SK-N-SH (cell line): Measurements from ENCODE around the gene RAB7A. TPM values are rescaled to one million over a fixed set of nuclear protein-coding genes. Genes with fewer than 3 reads are reported as not detected.
"Not testable (repeated sequence)": the region's sequence is repeated elsewhere in the genome, so short reads cannot be mapped to it uniquely, and the experiment has no call there.

Experiments used
- CTCF ChIA-PET: fragments of 300-600, 350-600 bp; formaldehyde crosslinking; extraction: SDS; loops from one replicate; lab custom pipeline; 2021; lab: Yijun Ruan, JAX
- POLR2A ChIA-PET: fragments of 350-600 bp; sonication (Branson Sonifier 250); formaldehyde crosslinking; extraction: SDS; loops from one replicate; lab custom pipeline; 2020; ENCODE audit warnings: antibody characterized with exemption, inconsistent platforms; lab: Yijun Ruan, JAX
- DNase-seq: peaks from one replicate; pipeline ENCODE4 v3.0.0; 2012
- H2AFZ ChIP-seq: fragments of 200-600 bp; sonication (generic); 2 replicates; pipeline ENCODE4 v1.8.1; 2016; ENCODE audit warnings: antibody characterized with exemption, mild to moderate bottlenecking, low read depth
- H3F3A ChIP-seq: fragments of 200-600 bp; sonication (generic); replicated peaks from 2 replicates; pipeline ENCODE3; 2016; ENCODE audit warnings: antibody characterized with exemption, mild to moderate bottlenecking; ENCODE audit not compliant: insufficient read depth
- H3K27ac ChIP-seq, 2 experiments: fragments of 200-500 bp in 1 of 2; fragments of 200-600 bp in 1 of 2; sonication (Bioruptor generic) in 1 of 2; sonication (generic), shearing (Covaris generic) in 1 of 2; 2 replicates each; pipeline versions ENCODE4 v1.5.1 to v1.6.1; 2014 to 2016; ENCODE audit warnings: low read depth in 2 of 2, inconsistent platforms in 1 of 2, low read length in 1 of 2, mild to moderate bottlenecking in 1 of 2, mixed read lengths in 1 of 2
- H3K27me3 ChIP-seq: fragments of 200-600 bp; sonication (generic), shearing (Covaris generic); 2 replicates; pipeline ENCODE4 v1.6.1; 2016; ENCODE audit warnings: mixed run types; ENCODE audit not compliant: insufficient read depth
- H3K36me3 ChIP-seq, 2 experiments: fragments of 200-500 bp in 1 of 2; fragments of 200-600 bp in 1 of 2; sonication (Bioruptor generic) in 1 of 2; sonication (generic) in 1 of 2; replicated peaks in 1 of 2; 2 replicates each; pipeline versions ENCODE3 to v1.5.1; 2014 to 2016; ENCODE audit warnings: low read length in 1 of 2, mild to moderate bottlenecking in 1 of 2; ENCODE audit not compliant: insufficient read depth in 2 of 2, control insufficient read depth in 1 of 2
- H3K4me1 ChIP-seq, 2 experiments: fragments of 200-500 bp in 1 of 2; fragments of 200-600 bp in 1 of 2; sonication (Bioruptor generic) in 1 of 2; sonication (generic), shearing (Covaris generic) in 1 of 2; 2 replicates each; pipeline versions ENCODE4 v1.5.1 to v1.6.1; 2014 to 2016; ENCODE audit warnings: low read depth in 1 of 2, low read length in 1 of 2, mixed run types in 1 of 2; ENCODE audit not compliant: insufficient read depth in 2 of 2, control insufficient read depth in 1 of 2
- H3K4me2 ChIP-seq: fragments of 200-600 bp; sonication (generic), shearing (Covaris generic); 2 replicates; pipeline ENCODE4 v1.6.1; 2017; ENCODE audit warnings: mixed run types
- H3K4me3 ChIP-seq, 2 experiments: fragments of 200-500 bp in 1 of 2; fragments of 200-600 bp in 1 of 2; sonication (Bioruptor generic) in 1 of 2; sonication (generic), shearing (Covaris generic) in 1 of 2; 2 replicates each; pipeline versions ENCODE4 v1.5.1 to v1.8.1; 2014 to 2016; ENCODE audit warnings: low read depth in 2 of 2, inconsistent platforms in 1 of 2, low read length in 1 of 2, mild to moderate bottlenecking in 1 of 2, mixed read lengths in 1 of 2, moderate library complexity in 1 of 2
- H3K79me2 ChIP-seq: fragments of 200-600 bp; sonication (generic); 2 replicates; pipeline ENCODE4 v1.8.1; 2017; ENCODE audit warnings: mild to moderate bottlenecking; ENCODE audit not compliant: insufficient read depth
- H3K9ac ChIP-seq: fragments of 200-600 bp; sonication (generic); 2 replicates; pipeline ENCODE4 v1.6.1; 2017; ENCODE audit warnings: mixed run types
- H3K9me2 ChIP-seq: fragments of 200-600 bp; sonication (generic); 2 replicates; pipeline ENCODE4 v1.6.1; 2017; ENCODE audit warnings: mixed run types
- H3K9me3 ChIP-seq: fragments of 200-600 bp; sonication (generic); 2 replicates; pipeline ENCODE4 v1.6.1; 2017; ENCODE audit warnings: mixed run types, mild to moderate bottlenecking, moderate library complexity
- H4K20me1 ChIP-seq: fragments of 200-600 bp; sonication (generic); 2 replicates; pipeline ENCODE4 v1.6.1; 2017; ENCODE audit warnings: mild to moderate bottlenecking, mixed run types; ENCODE audit not compliant: insufficient read depth
- CHD2 ChIP-seq: fragments of 150-350 bp; IDR thresholded peaks from 2 replicates; pipeline ENCODE4 v1.6.1; 2018; ENCODE audit warnings: low read length; ENCODE audit not compliant: partially characterized antibody
- EP300 ChIP-seq, 2 experiments: IDR thresholded peaks; 2 replicates each; pipeline versions ENCODE4 v1.4.0 to v1.6.1; 2012; ENCODE audit warnings: borderline replicate concordance in 1 of 2, low read depth in 1 of 2, low read length in 1 of 2
- EZH2phosphoT487 ChIP-seq: fragments of 200-600 bp; sonication (generic); IDR thresholded peaks from 2 replicates; pipeline ENCODE4 v1.6.1; 2017; ENCODE audit warnings: low read depth, mixed run types, mild to moderate bottlenecking, antibody characterized with exemption, moderate library complexity, borderline replicate concordance
- FOXJ3 ChIP-seq: sonication (generic); formaldehyde crosslinking; IDR thresholded peaks from 2 replicates; pipeline ENCODE4 v1.5.1; 2020; ENCODE audit warnings: mild to moderate bottlenecking, missing genetic modification reagents
- FOXM1 ChIP-seq: IDR thresholded peaks from 2 replicates; pipeline ENCODE4 v1.4.0; 2012; ENCODE audit warnings: low read depth, mild to moderate bottlenecking
- GABPA ChIP-seq: IDR thresholded peaks from 2 replicates; pipeline ENCODE4 v1.4.0; 2012; ENCODE audit warnings: low read depth, mild to moderate bottlenecking
- JUND ChIP-seq: IDR thresholded peaks from 2 replicates; pipeline ENCODE4 v1.4.0; 2012
- MAX ChIP-seq: IDR thresholded peaks from 2 replicates; pipeline ENCODE4 v1.4.0; 2012; ENCODE audit warnings: low read depth
- MEF2A ChIP-seq: IDR thresholded peaks from 2 replicates; pipeline ENCODE4 v1.4.0; 2012; ENCODE audit warnings: low read depth, borderline replicate concordance
- MXI1 ChIP-seq: IDR thresholded peaks from 2 replicates; pipeline ENCODE4 v1.6.1; 2012; ENCODE audit warnings: mild to moderate bottlenecking, low read depth, low read length, improper control_type of control experiment
- NFIC ChIP-seq: IDR thresholded peaks from 2 replicates; pipeline ENCODE4 v1.4.0; 2012; ENCODE audit warnings: borderline replicate concordance
- NRF1 ChIP-seq: IDR thresholded peaks from 2 replicates; pipeline ENCODE4 v1.6.1; 2012; ENCODE audit warnings: low read depth, mild to moderate bottlenecking, low read length
- POLR2AphosphoS5 ChIP-seq: IDR thresholded peaks from 2 replicates; pipeline ENCODE4 v1.6.1; 2012; ENCODE audit warnings: low read depth, low read length
- RCOR1 ChIP-seq: fragments of 150-350 bp; IDR thresholded peaks from 2 replicates; pipeline ENCODE4 v1.6.1; 2017; ENCODE audit warnings: antibody characterized with exemption, low read length
- RFX5 ChIP-seq: IDR thresholded peaks from 2 replicates; pipeline ENCODE4 v1.6.1; 2012; ENCODE audit warnings: mild to moderate bottlenecking, improper control_type of control experiment, low read length
- RXRA ChIP-seq: IDR thresholded peaks from 2 replicates; pipeline ENCODE4 v1.4.0; 2012; ENCODE audit warnings: low read depth, mild to moderate bottlenecking, borderline replicate concordance
- SIN3A ChIP-seq: IDR thresholded peaks from 2 replicates; pipeline ENCODE4 v1.6.1; 2012; ENCODE audit warnings: low read depth, mild to moderate bottlenecking, low read length, moderate library complexity, borderline replicate concordance
- TCF12 ChIP-seq: IDR thresholded peaks from 2 replicates; pipeline ENCODE4 v1.4.0; 2012
- USF2 ChIP-seq: fragments of 150-350 bp; IDR thresholded peaks from 2 replicates; pipeline ENCODE4 v1.6.1; 2017; ENCODE audit warnings: antibody characterized with exemption, low read length, low read depth, borderline replicate concordance
- WGBS: methylation state at CpG from one replicate; pipeline ENCODE4 v1.1.6; 2017; ENCODE audit warnings: low lambda C conversion rate; 5-methylcytosine and 5-hydroxymethylcytosine counted together
- polyA plus RNA-seq, 3 experiments: library from polyadenylated mRNA; depleted of rRNA; stranded (reverse); fragments of >200 nt; gene quantifications; 2 replicates each; pipeline ENCODE4 v1.2.3, GENCODE V29; 2012
- TF ChIP-seq, protein P1 (sequence below): IDR thresholded peaks from 2 replicates; pipeline ENCODE4 v1.6.1; 2012; ENCODE audit warnings: mild to moderate bottlenecking, low read depth, low read length, moderate library complexity
- TF ChIP-seq, protein P2 (sequence below): fragments of 200-600 bp; sonication (generic); IDR thresholded peaks from 2 replicates; pipeline ENCODE4 v1.6.1; 2017; ENCODE audit warnings: antibody characterized with exemption, mild to moderate bottlenecking, moderate library complexity
- TF ChIP-seq, protein P3 (sequence below): fragments of 150-350 bp; IDR thresholded peaks from 2 replicates; pipeline ENCODE4 v1.6.1; 2016; ENCODE audit warnings: mild to moderate bottlenecking, low read depth, low read length

Gene RAB7A
- polyA plus RNA-seq, 1 of the 3 experiments (the other 2 are of a cell fraction), result 271 TPM

DNA sequence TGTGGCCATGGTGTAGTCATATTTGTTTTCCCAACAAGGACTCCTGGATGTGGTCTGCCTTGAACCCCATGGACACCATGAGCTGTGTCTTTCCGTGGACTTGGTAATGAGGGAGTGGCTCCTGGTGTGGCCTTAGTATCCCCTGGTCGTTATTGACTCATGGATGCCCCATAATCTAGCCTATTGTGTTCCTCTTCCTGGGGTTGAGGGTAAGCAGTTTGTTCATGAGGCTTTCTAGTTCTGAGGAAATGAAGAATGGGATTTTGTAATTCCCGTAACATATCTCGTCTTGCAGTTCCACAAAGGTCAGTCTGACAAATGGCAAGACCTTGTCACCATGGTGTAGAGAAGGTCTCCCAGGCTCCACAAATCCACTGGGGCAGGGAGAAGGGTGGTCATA, 22.6 kb downstream of the RAB7A start (continued):
- TF ChIP-seq, protein P1, sequence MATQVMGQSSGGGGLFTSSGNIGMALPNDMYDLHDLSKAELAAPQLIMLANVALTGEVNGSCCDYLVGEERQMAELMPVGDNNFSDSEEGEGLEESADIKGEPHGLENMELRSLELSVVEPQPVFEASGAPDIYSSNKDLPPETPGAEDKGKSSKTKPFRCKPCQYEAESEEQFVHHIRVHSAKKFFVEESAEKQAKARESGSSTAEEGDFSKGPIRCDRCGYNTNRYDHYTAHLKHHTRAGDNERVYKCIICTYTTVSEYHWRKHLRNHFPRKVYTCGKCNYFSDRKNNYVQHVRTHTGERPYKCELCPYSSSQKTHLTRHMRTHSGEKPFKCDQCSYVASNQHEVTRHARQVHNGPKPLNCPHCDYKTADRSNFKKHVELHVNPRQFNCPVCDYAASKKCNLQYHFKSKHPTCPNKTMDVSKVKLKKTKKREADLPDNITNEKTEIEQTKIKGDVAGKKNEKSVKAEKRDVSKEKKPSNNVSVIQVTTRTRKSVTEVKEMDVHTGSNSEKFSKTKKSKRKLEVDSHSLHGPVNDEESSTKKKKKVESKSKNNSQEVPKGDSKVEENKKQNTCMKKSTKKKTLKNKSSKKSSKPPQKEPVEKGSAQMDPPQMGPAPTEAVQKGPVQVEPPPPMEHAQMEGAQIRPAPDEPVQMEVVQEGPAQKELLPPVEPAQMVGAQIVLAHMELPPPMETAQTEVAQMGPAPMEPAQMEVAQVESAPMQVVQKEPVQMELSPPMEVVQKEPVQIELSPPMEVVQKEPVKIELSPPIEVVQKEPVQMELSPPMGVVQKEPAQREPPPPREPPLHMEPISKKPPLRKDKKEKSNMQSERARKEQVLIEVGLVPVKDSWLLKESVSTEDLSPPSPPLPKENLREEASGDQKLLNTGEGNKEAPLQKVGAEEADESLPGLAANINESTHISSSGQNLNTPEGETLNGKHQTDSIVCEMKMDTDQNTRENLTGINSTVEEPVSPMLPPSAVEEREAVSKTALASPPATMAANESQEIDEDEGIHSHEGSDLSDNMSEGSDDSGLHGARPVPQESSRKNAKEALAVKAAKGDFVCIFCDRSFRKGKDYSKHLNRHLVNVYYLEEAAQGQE, result no peak
- TF ChIP-seq EP300 (IDR thresholded peaks at IDR 0.05; ENCODE audit: borderline replicate concordance in 1 of 2, low read depth in 1 of 2, low read length in 1 of 2) (no peak), MXI1 (no peak), GABPA (no peak), POLR2AphosphoS5 (no peak), MAX (no peak), RCOR1 (no peak)

DNA sequence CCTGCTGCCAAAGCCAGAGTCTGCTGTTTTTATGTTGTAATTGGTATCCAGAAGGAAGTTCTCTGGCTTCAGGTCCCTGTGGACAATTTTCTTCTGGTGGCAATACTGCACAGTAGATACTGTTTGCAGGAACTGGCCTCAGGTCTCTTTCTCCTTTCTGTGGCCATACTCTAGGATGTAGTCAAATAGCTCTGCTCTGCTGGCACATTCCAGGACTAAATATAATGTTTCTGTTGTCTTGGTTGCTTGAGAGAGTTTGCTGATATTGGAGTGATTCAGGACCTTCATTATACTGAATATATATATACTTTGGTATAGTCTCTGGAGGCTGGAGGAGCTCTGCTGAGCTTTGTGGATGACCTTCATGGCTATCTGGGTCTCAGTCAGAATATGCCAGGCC, 23.1 kb downstream of the RAB7A start:
- H3K9me2 ChIP-seq, result no peaks in the 10 kb centered on the region
- TF ChIP-seq USF2, result no peak
- no peak for TF ChIP-seq MAX
- no peak for TF ChIP-seq RXRA
- no peak for TF ChIP-seq JUND
- TF ChIP-seq RFX5, result no peak
- no peak for TF ChIP-seq NRF1
- TF ChIP-seq EP300 (IDR thresholded peaks at IDR 0.05; ENCODE audit: borderline replicate concordance in 1 of 2, low read depth in 1 of 2, low read length in 1 of 2), result no peak
- no peak for TF ChIP-seq CHD2
- TF ChIP-seq FOXJ3, result no peak
- no peak for TF ChIP-seq EZH2phosphoT487
- TF ChIP-seq SIN3A, result no peak
- no peak for TF ChIP-seq MEF2A
- no peak for TF ChIP-seq NFIC
- no peak for TF ChIP-seq FOXM1
- TF ChIP-seq, protein P2, sequence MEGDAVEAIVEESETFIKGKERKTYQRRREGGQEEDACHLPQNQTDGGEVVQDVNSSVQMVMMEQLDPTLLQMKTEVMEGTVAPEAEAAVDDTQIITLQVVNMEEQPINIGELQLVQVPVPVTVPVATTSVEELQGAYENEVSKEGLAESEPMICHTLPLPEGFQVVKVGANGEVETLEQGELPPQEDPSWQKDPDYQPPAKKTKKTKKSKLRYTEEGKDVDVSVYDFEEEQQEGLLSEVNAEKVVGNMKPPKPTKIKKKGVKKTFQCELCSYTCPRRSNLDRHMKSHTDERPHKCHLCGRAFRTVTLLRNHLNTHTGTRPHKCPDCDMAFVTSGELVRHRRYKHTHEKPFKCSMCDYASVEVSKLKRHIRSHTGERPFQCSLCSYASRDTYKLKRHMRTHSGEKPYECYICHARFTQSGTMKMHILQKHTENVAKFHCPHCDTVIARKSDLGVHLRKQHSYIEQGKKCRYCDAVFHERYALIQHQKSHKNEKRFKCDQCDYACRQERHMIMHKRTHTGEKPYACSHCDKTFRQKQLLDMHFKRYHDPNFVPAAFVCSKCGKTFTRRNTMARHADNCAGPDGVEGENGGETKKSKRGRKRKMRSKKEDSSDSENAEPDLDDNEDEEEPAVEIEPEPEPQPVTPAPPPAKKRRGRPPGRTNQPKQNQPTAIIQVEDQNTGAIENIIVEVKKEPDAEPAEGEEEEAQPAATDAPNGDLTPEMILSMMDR, result no peak
- no peak for TF ChIP-seq POLR2AphosphoS5
- TF ChIP-seq, protein P3, sequence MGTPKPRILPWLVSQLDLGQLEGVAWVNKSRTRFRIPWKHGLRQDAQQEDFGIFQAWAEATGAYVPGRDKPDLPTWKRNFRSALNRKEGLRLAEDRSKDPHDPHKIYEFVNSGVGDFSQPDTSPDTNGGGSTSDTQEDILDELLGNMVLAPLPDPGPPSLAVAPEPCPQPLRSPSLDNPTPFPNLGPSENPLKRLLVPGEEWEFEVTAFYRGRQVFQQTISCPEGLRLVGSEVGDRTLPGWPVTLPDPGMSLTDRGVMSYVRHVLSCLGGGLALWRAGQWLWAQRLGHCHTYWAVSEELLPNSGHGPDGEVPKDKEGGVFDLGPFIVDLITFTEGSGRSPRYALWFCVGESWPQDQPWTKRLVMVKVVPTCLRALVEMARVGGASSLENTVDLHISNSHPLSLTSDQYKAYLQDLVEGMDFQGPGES, result no peak
- TF ChIP-seq TCF12, result no peak
- no peak for TF ChIP-seq MXI1
- TF ChIP-seq RCOR1, result no peak
- no peak for DNase-seq
- no peaks in the 10 kb centered on the region for H3K27me3 ChIP-seq
- H3K27ac ChIP-seq, result no peak overlapping the region
- ChIA-PET POLR2A (no interaction called here), CTCF (no interaction called here)
- H3F3A ChIP-seq, result peaks cover 4% of the 10 kb centered on the region
- no peak overlapping the region for H3K4me3 ChIP-seq
- H2AFZ ChIP-seq, result no peak overlapping the region
- H3K36me3 ChIP-seq, result peaks cover 0 to 20% of the 10 kb centered on the region in 2 experiments
- no peaks in the 10 kb centered on the region for H3K4me1 ChIP-seq
- peaks cover 100% of the 10 kb centered on the region for H3K79me2 ChIP-seq
- no peaks in the 10 kb centered on the region for H3K9me3 ChIP-seq
- H3K4me2 ChIP-seq, result no peak overlapping the region
- H4K20me1 ChIP-seq, result peaks cover 90% of the 10 kb centered on the region
- H3K9ac ChIP-seq, result no peak overlapping the region

- H3K9ac ChIP-seq, CTCF ChIA-PET, H3K9me2 ChIP-seq, H3K4me3 ChIP-seq, H3K4me2 ChIP-seq, H3K27me3 ChIP-seq, H2AFZ ChIP-seq, POLR2A ChIA-PET, H3K27ac ChIP-seq, H3F3A ChIP-seq, DNase-seq, H3K4me1 ChIP-seq, H3K9me3 ChIP-seq: not testable (repeated sequence)
- peaks cover 100% of the 10 kb centered on the region for H3K79me2 ChIP-seq
- peaks cover 0 to 20% of the 10 kb centered on the region in 2 experiments for H3K36me3 ChIP-seq
- 89% methylated on average over 4 of the region's 5 CpGs for WGBS
- H4K20me1 ChIP-seq, result peaks cover 88% of the 10 kb centered on the region
These were observed 23.6 kb downstream of the RAB7A start for GRCh38 chr3:128749561-128749960.
